Karpas-422 (cell line): ENCODE measurements around the gene C17orf75. TPM values are rescaled to one million over a fixed set of nuclear protein-coding genes. Genes with fewer than 3 reads are reported as not detected.
A peak's percentile ranks its signal among the peaks of the same experiment; 100 is the strongest.
"Not testable (repeated sequence)": the region's sequence is repeated elsewhere in the genome, so short reads cannot be mapped to it uniquely, and the experiment has no call there.

Experiments
- DNase-seq: peaks from one replicate; pipeline ENCODE4 v3.0.0-alpha.2; 2015
- H2AFZ ChIP-seq: fragments of 200-600 bp; sonication (generic); 2 replicates; pipeline ENCODE4 v1.6.1; 2014; ENCODE audit warnings: antibody characterized with exemption, low read length, mixed read lengths
- H3K27ac ChIP-seq: fragments of 200-600 bp; sonication (generic); 2 replicates; pipeline ENCODE4 v1.5.1; 2014; ENCODE audit warnings: mild to moderate bottlenecking, low read length, moderate library complexity
- H3K27me3 ChIP-seq: fragments of 200-600 bp; sonication (generic); 2 replicates; pipeline ENCODE4 v1.6.1; 2014; ENCODE audit warnings: low read length, mixed read lengths
- H3K36me3 ChIP-seq: fragments of 200-600 bp; sonication (generic); 2 replicates; pipeline ENCODE4 v1.6.1; 2014; ENCODE audit warnings: low read length, mixed read lengths; ENCODE audit not compliant: insufficient read depth
- H3K4me1 ChIP-seq: fragments of 200-600 bp; sonication (generic); 2 replicates; pipeline ENCODE4 v1.6.1; 2014; ENCODE audit warnings: mild to moderate bottlenecking, low read length, mixed read lengths
- H3K4me2 ChIP-seq: fragments of 200-600 bp; sonication (generic); 2 replicates; pipeline ENCODE4 v1.6.1; 2014; ENCODE audit warnings: low read length, low read depth, mild to moderate bottlenecking; ENCODE audit not compliant: poor library complexity, severe bottlenecking
- H3K4me3 ChIP-seq: fragments of 200-600 bp; sonication (generic); 2 replicates; pipeline ENCODE4 v1.5.1; 2014; ENCODE audit warnings: mild to moderate bottlenecking, antibody characterized with exemption, low read length, mixed read lengths
- H3K79me2 ChIP-seq: fragments of 200-600 bp; sonication (generic); 2 replicates; pipeline ENCODE4 v1.6.1; 2014; ENCODE audit warnings: mild to moderate bottlenecking, low read length, mixed read lengths
- H3K9ac ChIP-seq: fragments of 200-600 bp; sonication (generic); 2 replicates; pipeline ENCODE4 v1.6.0; 2014; ENCODE audit warnings: low read length
- H3K9me2 ChIP-seq: fragments of 200-600 bp; sonication (generic), shearing (Covaris generic); replicated peaks from 2 replicates; pipeline ENCODE4 v1.6.0; 2014; ENCODE audit warnings: mild to moderate bottlenecking, low read length, moderate library complexity; ENCODE audit not compliant: insufficient read depth
- H3K9me3 ChIP-seq: fragments of 300-700, 200-600 bp; sonication (generic); 2 replicates; pipeline ENCODE4 v1.6.1; 2014; ENCODE audit warnings: low read length, mixed read lengths
- H4K20me1 ChIP-seq: fragments of 200-600 bp; sonication (generic); 2 replicates; pipeline ENCODE4 v1.6.1; 2014; ENCODE audit warnings: mild to moderate bottlenecking, antibody characterized with exemption, low read length, low read depth; ENCODE audit not compliant: insufficient read depth
- total RNA-seq: library from RNA; depleted of rRNA; stranded (reverse); fragments of >200 nt; shearing (Covaris generic); gene quantifications from 2 replicates; pipeline ENCODE4 v1.2.3, GENCODE V29; 2014; ENCODE audit warnings: low replicate concordance

Gene C17orf75
- total RNA-seq, 1 experiment from 2014 or later: 31.3 TPM

- 0 out of 2 replicates have a peak, but pooled peaks cover 6% of the 10 kb centered on the region for H3K4me1 ChIP-seq
- H3K27me3 ChIP-seq: no peaks in the 10 kb centered on the region
- no peaks in the 10 kb centered on the region for H3K36me3 ChIP-seq
- no peak overlapping the region for H3K4me3 ChIP-seq
- H4K20me1 ChIP-seq: no peaks in the 10 kb centered on the region
- no peaks in the 10 kb centered on the region for H3K79me2 ChIP-seq
- H3K4me2 ChIP-seq: no peak overlapping the region
- no peaks in the 10 kb centered on the region for H3K9me2 ChIP-seq
- no peak overlapping the region for H2AFZ ChIP-seq
- no peak overlapping the region for H3K9ac ChIP-seq
- H3K9me3 ChIP-seq: no peaks in the 10 kb centered on the region
- no peak overlapping the region for H3K27ac ChIP-seq
- no peak for DNase-seq
These were observed 21.1 kb downstream of the C17orf75 start for GRCh38 chr17:32320847-32321246.

GRCh38 chr17:32320080-32320479, 21.9 kb downstream of the C17orf75 start:
- H3K79me2 ChIP-seq, H3K27me3 ChIP-seq, H3K9ac ChIP-seq, H3K36me3 ChIP-seq, H3K9me2 ChIP-seq, H4K20me1 ChIP-seq, H3K27ac ChIP-seq, DNase-seq, H3K4me1 ChIP-seq, H3K4me3 ChIP-seq, H3K9me3 ChIP-seq, H3K4me2 ChIP-seq, H2AFZ ChIP-seq: not testable (repeated sequence)

- no peak overlapping the region for H3K27ac ChIP-seq
- H3K9ac ChIP-seq: no peak overlapping the region
- H3K9me3 ChIP-seq: no peaks in the 10 kb centered on the region
- no peaks in the 10 kb centered on the region for H3K79me2 ChIP-seq
- H4K20me1 ChIP-seq: no peaks in the 10 kb centered on the region
- no peaks in the 10 kb centered on the region for H3K27me3 ChIP-seq
- no peak overlapping the region for H3K4me3 ChIP-seq
- no peaks in the 10 kb centered on the region for H3K36me3 ChIP-seq
- no peaks in the 10 kb centered on the region for H3K9me2 ChIP-seq
- no peak overlapping the region for H2AFZ ChIP-seq
- H3K4me1 ChIP-seq: 0 out of 2 replicates have a peak, but pooled peaks cover 6% of the 10 kb centered on the region
- peak; percentile 90 for DNase-seq
- no peak overlapping the region for H3K4me2 ChIP-seq
These were observed 22.4 kb downstream of the C17orf75 start for GRCh38 chr17:32319548-32319905.

GRCh38 chr17:32318071-32318470, 23.9 kb downstream of the C17orf75 start:
- no peak for DNase-seq
- Histone ChIP-seq H2AFZ (no peak overlapping the region), H3K9ac (no peak overlapping the region), H3K27me3 (no peaks in the 10 kb centered on the region), H3K4me3 (no peak overlapping the region), H3K4me1 (no peaks in the 10 kb centered on the region), H4K20me1 (no peaks in the 10 kb centered on the region), H3K27ac (no peak overlapping the region), H3K36me3 (no peaks in the 10 kb centered on the region), H3K4me2 (no peak overlapping the region), H3K79me2 (no peaks in the 10 kb centered on the region), H3K9me3 (no peaks in the 10 kb centered on the region), H3K9me2 (no peaks in the 10 kb centered on the region)

GRCh38 chr17:32317353-32317752, 24.6 kb downstream of the C17orf75 start:
- Histone ChIP-seq H3K27me3 (no peaks in the 10 kb centered on the region), H3K9ac (no peak overlapping the region), H3K4me1 (no peaks in the 10 kb centered on the region), H3K27ac (no peak overlapping the region), H3K36me3 (no peaks in the 10 kb centered on the region), H3K4me2 (no peak overlapping the region), H4K20me1 (no peaks in the 10 kb centered on the region), H3K4me3 (no peak overlapping the region), H3K9me3 (no peaks in the 10 kb centered on the region), H3K79me2 (no peaks in the 10 kb centered on the region), H3K9me2 (no peaks in the 10 kb centered on the region), H2AFZ (no peak overlapping the region)
- DNase-seq: no peak

GRCh38 chr17:32316653-32317052, 25.3 kb downstream of the C17orf75 start:
- not testable (repeated sequence) for DNase-seq, H3K9ac ChIP-seq, H3K9me2 ChIP-seq, H3K27me3 ChIP-seq, H3K4me2 ChIP-seq, H3K4me1 ChIP-seq, H3K4me3 ChIP-seq, H3K36me3 ChIP-seq, H3K9me3 ChIP-seq, H3K79me2 ChIP-seq, H3K27ac ChIP-seq, H2AFZ ChIP-seq, H4K20me1 ChIP-seq

GRCh38 chr17:32315171-32315570, 26.8 kb downstream of the C17orf75 start:
- DNase-seq: no peak
- no peaks in the 10 kb centered on the region for H4K20me1 ChIP-seq
- H3K9ac ChIP-seq: no peak overlapping the region
- H3K4me2 ChIP-seq: no peak overlapping the region
- H3K4me3 ChIP-seq: no peak overlapping the region
- H3K36me3 ChIP-seq: no peaks in the 10 kb centered on the region
- H3K9me2 ChIP-seq: no peaks in the 10 kb centered on the region
- H3K79me2 ChIP-seq: no peaks in the 10 kb centered on the region
- H3K27ac ChIP-seq: no peak overlapping the region
- H3K4me1 ChIP-seq: no peaks in the 10 kb centered on the region
- no peak overlapping the region for H2AFZ ChIP-seq
- H3K9me3 ChIP-seq: no peaks in the 10 kb centered on the region
- H3K27me3 ChIP-seq: no peaks in the 10 kb centered on the region

- Histone ChIP-seq H3K4me2 (no peak overlapping the region), H4K20me1 (no peaks in the 10 kb centered on the region), H3K4me1 (no peaks in the 10 kb centered on the region), H3K36me3 (no peaks in the 10 kb centered on the region), H3K9me2 (no peaks in the 10 kb centered on the region), H3K9me3 (no peaks in the 10 kb centered on the region), H3K4me3 (no peak overlapping the region), H3K9ac (no peak overlapping the region), H3K79me2 (no peaks in the 10 kb centered on the region), H3K27ac (no peak overlapping the region), H3K27me3 (no peaks in the 10 kb centered on the region), H2AFZ (no peak overlapping the region)
- DNase-seq: no peak
These were observed 27.3 kb downstream of the C17orf75 start for GRCh38 chr17:32314636-32315035.

GRCh38 chr17:32311028-32311536, 30.9 kb downstream of the C17orf75 start:
- no peaks in the 10 kb centered on the region for H4K20me1 ChIP-seq
- no peaks in the 10 kb centered on the region for H3K27me3 ChIP-seq
- H2AFZ ChIP-seq: no peak overlapping the region
- no peak overlapping the region for H3K27ac ChIP-seq
- no peak overlapping the region for H3K9ac ChIP-seq
- DNase-seq: peak; percentile 45
- no peaks in the 10 kb centered on the region for H3K9me2 ChIP-seq
- no peaks in the 10 kb centered on the region for H3K4me1 ChIP-seq
- no peaks in the 10 kb centered on the region for H3K36me3 ChIP-seq
- no peaks in the 10 kb centered on the region for H3K79me2 ChIP-seq
- H3K4me3 ChIP-seq: no peak overlapping the region
- no peaks in the 10 kb centered on the region for H3K9me3 ChIP-seq
- no peak overlapping the region for H3K4me2 ChIP-seq
